Measurements from ENCODE around the gene ENPP6.

The ENPP6 gene

GRCh38 chr4:184261246-184261645 is 43.6 kb upstream of the ENPP6 start:
- H3K4me3 ChIP-seq (ENCODE audit: control insufficient read depth, low read depth, low read length): no peak overlapping the region
- TF ChIP-seq CTCF (IDR thresholded peaks at IDR 0.05; ENCODE audit: control insufficient read depth, insufficient read depth, low read depth, low read length, missing control alignments): no peak
- DNase-seq (ENCODE audit: low read depth): no peak

DNA sequence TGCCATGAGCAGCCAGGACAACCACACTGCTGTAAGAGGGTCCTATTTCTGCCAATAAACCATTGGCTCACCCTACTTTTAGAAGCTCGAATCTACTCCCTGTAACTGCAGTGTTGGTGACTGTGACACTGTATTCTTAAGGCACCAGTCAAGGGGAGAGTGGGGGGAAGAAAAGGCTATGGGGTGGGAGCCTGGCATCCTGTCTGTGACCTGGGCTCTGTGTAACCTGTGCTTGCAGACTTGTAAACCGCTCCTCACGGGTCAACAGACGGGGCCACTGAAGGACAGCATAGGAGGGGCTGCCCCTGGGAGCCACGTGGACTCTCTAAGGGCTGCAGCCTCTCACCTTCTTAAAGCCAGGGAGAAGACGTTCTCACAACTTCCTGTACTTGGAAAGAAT is 42.2 kb upstream of the ENPP6 start:
- H3K4me3 ChIP-seq (ENCODE audit: control insufficient read depth, low read depth, low read length): no peak overlapping the region
- TF ChIP-seq CTCF (IDR thresholded peaks at IDR 0.05; ENCODE audit: control insufficient read depth, insufficient read depth, low read depth, low read length, missing control alignments): no peak
- no peak for DNase-seq (ENCODE audit: low read depth)

- DNase-seq (ENCODE audit: low read depth): no peak
- TF ChIP-seq CTCF (IDR thresholded peaks at IDR 0.05; ENCODE audit: control insufficient read depth, insufficient read depth, low read depth, low read length, missing control alignments): no peak
- no peak overlapping the region for H3K4me3 ChIP-seq (ENCODE audit: control insufficient read depth, low read depth, low read length)
Observed at GRCh38 chr4:184259081-184259480, 41.4 kb upstream of the ENPP6 start.

- DNase-seq (ENCODE audit: low read depth): no peak
- no peak overlapping the region for H3K4me3 ChIP-seq (ENCODE audit: control insufficient read depth, low read depth, low read length)
- no peak for TF ChIP-seq CTCF (IDR thresholded peaks at IDR 0.05; ENCODE audit: control insufficient read depth, insufficient read depth, low read depth, low read length, missing control alignments)
Observed at GRCh38 chr4:184255871-184256642, 38.4 kb upstream of the ENPP6 start.

GRCh38 chr4:184255361-184255760 is 37.7 kb upstream of the ENPP6 start:
- TF ChIP-seq CTCF (IDR thresholded peaks at IDR 0.05; ENCODE audit: control insufficient read depth, insufficient read depth, low read depth, low read length, missing control alignments): no peak
- H3K4me3 ChIP-seq (ENCODE audit: control insufficient read depth, low read depth, low read length): no peak overlapping the region

GRCh38 chr4:184253072-184253420 is 35.4 kb upstream of the ENPP6 start:
- no peak for DNase-seq (ENCODE audit: low read depth)

More at GRCh38 chr4:184255361-184255760, 37.7 kb upstream of the ENPP6 start:
- no peak for DNase-seq (ENCODE audit: low read depth)

More at GRCh38 chr4:184253072-184253420, 35.4 kb upstream of the ENPP6 start:
- no peak for TF ChIP-seq CTCF (IDR thresholded peaks at IDR 0.05; ENCODE audit: control insufficient read depth, insufficient read depth, low read depth, low read length, missing control alignments)
- H3K4me3 ChIP-seq (ENCODE audit: control insufficient read depth, low read depth, low read length): no peak overlapping the region
